ENCODE data around the gene KXD1. TPM values are rescaled to one million over a fixed set of nuclear protein-coding genes. Genes with fewer than 3 reads are reported as not detected.

Gene KXD1
- total RNA-seq = 63.4 to 69.8 TPM (median 65.4 TPM) in 3 replicates
- long read RNA-seq, transcript KXD1-201 (5 exons, 1,426 nt) = major isoform, 81 of 98 reads
- long read RNA-seq, partial matches to known transcripts = 0 of 98 reads
- long read RNA-seq, other reads (novel, unspliced or antisense) = 8 of 98 reads

GRCh38 chr19:18557411-18558201 lies at the start of gene KXD1:
Gene KXD1, plus strand, starts transcription at chr19:18557870. Its CDS starts 4,187 bp downstream, at chr19:18562057.
- Mint-ChIP-seq H3K27ac (ENCODE audit: unreplicated experiment) (peak within 1 kb of the TSS; percentile 93), H3K27me3 (ENCODE audit: low read depth) (no peaks in the 10 kb centered on the region), H3K4me3 (ENCODE audit: unreplicated experiment) (peak within 1 kb of the TSS; percentile 94), H3K36me3 (ENCODE audit: low read depth) (no peaks in the 10 kb centered on the region), H3K4me1 (ENCODE audit: low read depth) (peaks cover 26% of the 10 kb centered on the region), H3K9me3 (ENCODE audit: low read depth) (no peaks in the 10 kb centered on the region)
- peak; percentile 96 for DNase-seq (ENCODE audit: low spot score)
- TF ChIP-seq CTCF (IDR thresholded peaks at IDR 0.05) = no peak

- Mint-ChIP-seq H3K27me3 (ENCODE audit: low read depth) (no peaks in the 10 kb centered on the region), H3K27ac (ENCODE audit: unreplicated experiment) (no peak overlapping the region), H3K4me1 (ENCODE audit: low read depth) (peaks cover 45% of the 10 kb centered on the region), H3K9me3 (ENCODE audit: low read depth) (no peaks in the 10 kb centered on the region), H3K4me3 (ENCODE audit: unreplicated experiment) (no peak overlapping the region), H3K36me3 (ENCODE audit: low read depth) (no peaks in the 10 kb centered on the region)
- DNase-seq (ENCODE audit: low spot score) = no peak
- no peak for TF ChIP-seq CTCF (IDR thresholded peaks at IDR 0.05)
Observed at GRCh38 chr19:18508585-18508984, 49.1 kb upstream of the KXD1 start.

GRCh38 chr19:18510216-18510615 lies 47.5 kb upstream of the KXD1 start:
- no peaks in the 10 kb centered on the region for H3K27me3 Mint-ChIP-seq (ENCODE audit: low read depth)
- no peaks in the 10 kb centered on the region for H3K36me3 Mint-ChIP-seq (ENCODE audit: low read depth)
- peaks cover 44% of the 10 kb centered on the region for H3K4me1 Mint-ChIP-seq (ENCODE audit: low read depth)
- TF ChIP-seq CTCF (IDR thresholded peaks at IDR 0.05) = no peak
- no peak overlapping the region for H3K27ac Mint-ChIP-seq (ENCODE audit: unreplicated experiment)
- no peak overlapping the region for H3K4me3 Mint-ChIP-seq (ENCODE audit: unreplicated experiment)
- DNase-seq (ENCODE audit: low spot score) = no peak
- H3K9me3 Mint-ChIP-seq (ENCODE audit: low read depth) = no peaks in the 10 kb centered on the region

- peak overlapping the region; percentile 73 for H3K27ac Mint-ChIP-seq (ENCODE audit: unreplicated experiment)
- no peak overlapping the region for H3K4me3 Mint-ChIP-seq (ENCODE audit: unreplicated experiment)
- no peaks in the 10 kb centered on the region for H3K9me3 Mint-ChIP-seq (ENCODE audit: low read depth)
- H3K4me1 Mint-ChIP-seq (ENCODE audit: low read depth) = peaks cover 33% of the 10 kb centered on the region
- H3K36me3 Mint-ChIP-seq (ENCODE audit: low read depth) = no peaks in the 10 kb centered on the region
- no peak for TF ChIP-seq CTCF (IDR thresholded peaks at IDR 0.05)
- H3K27me3 Mint-ChIP-seq (ENCODE audit: low read depth) = no peaks in the 10 kb centered on the region
- no peak for DNase-seq (ENCODE audit: low spot score)
Observed at GRCh38 chr19:18513868-18514267, 43.8 kb upstream of the KXD1 start.

GRCh38 chr19:18514800-18515682 lies 42.6 kb upstream of the KXD1 start:
- Mint-ChIP-seq H3K4me3 (ENCODE audit: unreplicated experiment) (no peak overlapping the region), H3K4me1 (ENCODE audit: low read depth) (peaks cover 41% of the 10 kb centered on the region), H3K36me3 (ENCODE audit: low read depth) (no peaks in the 10 kb centered on the region), H3K27ac (ENCODE audit: unreplicated experiment) (peak overlapping the region; percentile 79), H3K27me3 (ENCODE audit: low read depth) (no peaks in the 10 kb centered on the region), H3K9me3 (ENCODE audit: low read depth) (no peaks in the 10 kb centered on the region)
- no peak for TF ChIP-seq CTCF (IDR thresholded peaks at IDR 0.05)
- DNase-seq (ENCODE audit: low spot score) = no peak
